Loucy (cell line): Measurements from ENCODE around the gene MICAL3.

Experiments used
- H2AFZ ChIP-seq: fragments of 200-600 bp; sonication (generic); 2 replicates; pipeline ENCODE4 v1.6.0; 2016; ENCODE audit warnings: antibody characterized with exemption, mild to moderate bottlenecking, low read length, moderate library complexity
- H3F3A ChIP-seq: fragments of 200-600 bp; 2 replicates; pipeline ENCODE4 v1.6.0; 2016; ENCODE audit warnings: antibody characterized with exemption, low read depth, mild to moderate bottlenecking
- H3K27me3 ChIP-seq: fragments of 200-600 bp; sonication (generic); 2 replicates; pipeline ENCODE4 v1.6.1; 2014; ENCODE audit warnings: low read length, mild to moderate bottlenecking; ENCODE audit not compliant: insufficient read depth, poor library complexity, severe bottlenecking
- H3K36me3 ChIP-seq: fragments of 200-600 bp; sonication (generic); 2 replicates; pipeline ENCODE4 v1.6.1; 2016; ENCODE audit warnings: low read length; ENCODE audit not compliant: insufficient read depth
- H3K4me1 ChIP-seq: fragments of 200-600 bp; sonication (generic); 2 replicates; pipeline ENCODE4 v1.5.1; 2014; ENCODE audit warnings: low read length, mild to moderate bottlenecking; ENCODE audit not compliant: insufficient read depth, poor library complexity, severe bottlenecking
- H3K4me2 ChIP-seq: fragments of 200-600 bp; sonication (generic); 2 replicates; pipeline ENCODE4 v1.6.0; 2014; ENCODE audit warnings: antibody characterized with exemption, low read length, low read depth, mild to moderate bottlenecking; ENCODE audit not compliant: poor library complexity, severe bottlenecking
- H3K4me3 ChIP-seq: fragments of 200-600 bp; sonication (generic); 2 replicates; pipeline ENCODE4 v1.5.1; 2014; ENCODE audit warnings: low read length, mild to moderate bottlenecking, mixed read lengths; ENCODE audit not compliant: poor library complexity, severe bottlenecking
- H3K79me2 ChIP-seq: fragments of 200-600 bp; sonication (generic); 2 replicates; pipeline ENCODE4 v1.6.1; 2014; ENCODE audit warnings: low read length; ENCODE audit not compliant: insufficient read depth
- H3K9ac ChIP-seq: fragments of 200-600 bp; sonication (generic); 2 replicates; pipeline ENCODE4 v1.6.0; 2014; ENCODE audit warnings: mild to moderate bottlenecking, low read depth, low read length, moderate library complexity; ENCODE audit not compliant: poor library complexity, severe bottlenecking
- H3K9me2 ChIP-seq: fragments of 200-600 bp; sonication (generic); replicated peaks from 2 replicates; pipeline ENCODE4 v1.6.1; 2016; ENCODE audit warnings: low read depth, low read length, mixed read lengths
- H3K9me3 ChIP-seq: fragments of 200-600 bp; sonication (generic); 2 replicates; pipeline ENCODE4 v1.6.1; 2014; ENCODE audit warnings: mild to moderate bottlenecking, antibody characterized with exemption, low read length, low read depth; ENCODE audit not compliant: insufficient read depth
- H4K20me1 ChIP-seq: fragments of 200-600 bp; sonication (generic); 2 replicates; pipeline ENCODE4 v1.6.0; 2014; ENCODE audit warnings: antibody characterized with exemption, low read length, mild to moderate bottlenecking; ENCODE audit not compliant: insufficient read depth, poor library complexity, severe bottlenecking
- EZH2phosphoT487 ChIP-seq: fragments of 200-600 bp; IDR thresholded peaks from 2 replicates; pipeline ENCODE4 v1.6.1; 2018; ENCODE audit warnings: antibody characterized with exemption, mild to moderate bottlenecking, moderate library complexity, borderline replicate concordance
- TF ChIP-seq, protein P1 (sequence below): fragments of 200-600 bp; sonication (generic); conservative IDR thresholded peaks from 2 replicates; pipeline ENCODE4 v1.5.1; 2014; ENCODE audit warnings: mild to moderate bottlenecking, antibody characterized with exemption, low read length

MICAL3 gene

DNA sequence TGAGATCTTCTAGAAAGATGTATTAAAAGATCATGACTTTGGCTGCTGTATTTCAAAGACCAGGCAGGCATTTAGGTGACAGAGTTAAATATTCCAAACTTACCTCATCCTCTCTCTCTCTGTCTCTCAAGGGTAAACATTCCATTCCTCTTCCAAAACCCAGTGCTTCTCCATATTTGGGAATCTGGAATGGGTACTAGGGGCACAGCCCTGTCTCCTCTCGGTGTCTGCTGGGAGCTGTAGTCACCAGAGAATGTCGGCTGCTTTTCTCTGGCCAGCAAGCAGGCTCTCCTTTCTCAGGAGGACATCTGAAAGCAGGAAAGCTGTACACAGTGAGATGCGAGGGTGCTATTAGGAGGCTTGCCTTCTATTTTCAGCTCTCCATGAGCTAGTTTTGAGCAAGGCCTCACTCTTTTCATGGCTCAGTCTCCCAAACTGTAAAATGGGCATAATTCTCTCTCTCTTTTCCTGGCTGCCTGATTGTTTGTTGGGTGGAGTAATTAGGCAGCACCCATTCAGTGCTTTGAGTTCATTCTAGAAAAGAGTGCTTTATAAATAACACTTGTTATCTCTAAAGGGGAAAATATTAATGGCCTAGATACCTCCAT is 44.1 kb upstream of the MICAL3 start:
- Histone ChIP-seq H3K36me3 (no peaks in the 10 kb centered on the region), H2AFZ (no peak overlapping the region), H3K4me3 (no peak overlapping the region), H3K9me3 (no peaks in the 10 kb centered on the region), H3K9ac (no peak overlapping the region), H3K4me2 (no peak overlapping the region), H3K79me2 (no peaks in the 10 kb centered on the region), H3K4me1 (no peaks in the 10 kb centered on the region), H4K20me1 (no peaks in the 10 kb centered on the region), H3K9me2 (no peaks in the 10 kb centered on the region), H3F3A (no peaks in the 10 kb centered on the region), H3K27me3 (no peaks in the 10 kb centered on the region)
- no peak for TF ChIP-seq EZH2phosphoT487

DNA sequence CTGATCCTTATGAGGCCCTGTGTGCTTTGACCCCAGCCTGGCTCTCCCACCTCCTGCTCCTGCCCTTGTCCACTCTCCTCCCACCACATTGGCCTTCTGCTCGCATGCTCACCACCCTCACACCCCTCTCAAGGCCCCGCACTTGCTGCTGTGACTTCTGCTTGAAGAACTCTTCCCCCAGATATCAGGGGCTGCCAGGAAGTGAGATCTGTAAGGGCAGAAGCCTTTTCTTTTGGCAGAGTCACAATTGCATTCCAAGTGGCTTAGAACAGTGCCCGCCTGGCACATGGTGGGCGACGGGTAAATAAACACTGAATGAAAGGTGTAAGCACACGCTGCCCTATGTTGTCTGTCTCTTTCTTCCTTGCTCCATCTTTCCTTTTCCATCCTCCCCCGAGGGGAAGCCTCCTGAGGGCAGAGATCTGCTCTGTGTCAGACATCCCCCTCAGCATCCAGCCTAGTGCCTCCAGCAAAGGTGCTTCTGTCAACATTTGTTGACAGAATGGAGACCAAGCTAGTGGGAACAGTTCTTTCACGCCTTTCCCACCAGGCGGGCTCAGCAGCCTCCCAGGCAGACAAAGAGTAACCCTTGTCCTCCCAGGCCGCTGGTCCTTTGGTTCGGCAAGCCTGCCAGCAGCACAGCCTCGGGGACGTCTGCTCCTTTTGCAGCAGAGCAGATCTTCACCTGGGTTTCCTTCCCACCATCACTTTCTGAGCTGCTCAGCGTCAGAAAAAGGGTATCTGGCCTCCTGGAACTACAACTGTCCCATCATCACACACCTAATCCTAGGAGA is 43.4 kb upstream of the MICAL3 start:
- Histone ChIP-seq H3K4me3 (no peak overlapping the region), H3K9ac (no peak overlapping the region), H4K20me1 (no peaks in the 10 kb centered on the region), H2AFZ (no peak overlapping the region), H3K9me3 (no peaks in the 10 kb centered on the region), H3K36me3 (no peaks in the 10 kb centered on the region), H3F3A (no peaks in the 10 kb centered on the region), H3K4me2 (no peak overlapping the region), H3K4me1 (no peaks in the 10 kb centered on the region), H3K27me3 (no peaks in the 10 kb centered on the region), H3K9me2 (no peaks in the 10 kb centered on the region), H3K79me2 (no peaks in the 10 kb centered on the region)
- TF ChIP-seq, protein P1, sequence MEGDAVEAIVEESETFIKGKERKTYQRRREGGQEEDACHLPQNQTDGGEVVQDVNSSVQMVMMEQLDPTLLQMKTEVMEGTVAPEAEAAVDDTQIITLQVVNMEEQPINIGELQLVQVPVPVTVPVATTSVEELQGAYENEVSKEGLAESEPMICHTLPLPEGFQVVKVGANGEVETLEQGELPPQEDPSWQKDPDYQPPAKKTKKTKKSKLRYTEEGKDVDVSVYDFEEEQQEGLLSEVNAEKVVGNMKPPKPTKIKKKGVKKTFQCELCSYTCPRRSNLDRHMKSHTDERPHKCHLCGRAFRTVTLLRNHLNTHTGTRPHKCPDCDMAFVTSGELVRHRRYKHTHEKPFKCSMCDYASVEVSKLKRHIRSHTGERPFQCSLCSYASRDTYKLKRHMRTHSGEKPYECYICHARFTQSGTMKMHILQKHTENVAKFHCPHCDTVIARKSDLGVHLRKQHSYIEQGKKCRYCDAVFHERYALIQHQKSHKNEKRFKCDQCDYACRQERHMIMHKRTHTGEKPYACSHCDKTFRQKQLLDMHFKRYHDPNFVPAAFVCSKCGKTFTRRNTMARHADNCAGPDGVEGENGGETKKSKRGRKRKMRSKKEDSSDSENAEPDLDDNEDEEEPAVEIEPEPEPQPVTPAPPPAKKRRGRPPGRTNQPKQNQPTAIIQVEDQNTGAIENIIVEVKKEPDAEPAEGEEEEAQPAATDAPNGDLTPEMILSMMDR = no peak
- TF ChIP-seq EZH2phosphoT487 = no peak

- H3K4me2 ChIP-seq = no peak overlapping the region
- H3K9ac ChIP-seq = no peak overlapping the region
- no peaks in the 10 kb centered on the region for H4K20me1 ChIP-seq
Observed at GRCh38 chr22:18067121-18067520, 42.8 kb upstream of the MICAL3 start.

More at GRCh38 chr22:18067121-18067520, 42.8 kb upstream of the MICAL3 start:
- no peaks in the 10 kb centered on the region for H3F3A ChIP-seq
- no peak overlapping the region for H3K4me3 ChIP-seq
- no peaks in the 10 kb centered on the region for H3K27me3 ChIP-seq
- H3K9me2 ChIP-seq = no peaks in the 10 kb centered on the region
- H2AFZ ChIP-seq = no peak overlapping the region
- no peaks in the 10 kb centered on the region for H3K9me3 ChIP-seq
- TF ChIP-seq, protein P1 = no peak
- TF ChIP-seq EZH2phosphoT487 = no peak
- no peaks in the 10 kb centered on the region for H3K36me3 ChIP-seq
- no peaks in the 10 kb centered on the region for H3K4me1 ChIP-seq
- no peaks in the 10 kb centered on the region for H3K79me2 ChIP-seq
